Upper lobe of right lung (tissue), 1 donor: Measurements from ENCODE around the gene RETREG1. TPM values are rescaled to one million over a fixed set of nuclear protein-coding genes. Genes with fewer than 3 reads are reported as not detected.

ENCODE experiments used
- ATAC-seq: fragments of 200-7000 bp; cut with Tn5 transposase; one replicate; pipeline ENCODE4 v1.9.1; 2020; ENCODE audit warnings: mild to moderate bottlenecking, moderate library complexity
- DNase-seq: peaks from one replicate; pipeline ENCODE4 v3.0.0-alpha.2; 2020
- H3K27ac ChIP-seq: fragments of 200-600 bp; one replicate; pipeline ENCODE4 v1.8.0; 2022
- H3K27me3 ChIP-seq: fragments of 200-600 bp; one replicate; pipeline ENCODE4 v1.8.0; 2022; ENCODE audit warnings: mild to moderate bottlenecking
- H3K36me3 ChIP-seq: fragments of 200-600 bp; one replicate; pipeline ENCODE4 v1.8.0; 2022
- H3K4me1 ChIP-seq: fragments of 200-600 bp; one replicate; pipeline ENCODE4 v1.8.0; 2022
- H3K4me3 ChIP-seq: fragments of 200-600 bp; one replicate; pipeline ENCODE4 v1.8.0; 2022; ENCODE audit warnings: mild to moderate bottlenecking
- H3K9me3 ChIP-seq: fragments of 200-600 bp; one replicate; pipeline ENCODE4 v1.8.0; 2022
- intact Hi-C: fragments of 100-400 bp; cut with DNase I; formaldehyde crosslinking; loops from one replicate; pipeline ENCODE4 v1.11.0; 2022
- total RNA-seq: library from RNA; stranded (reverse); fragmentation: NEBNext Ultra II Directional; extraction: Animal tissue kit (Norgen Biotek cat#: 25700); gene quantifications from one replicate; pipeline ENCODE4 v1.2.1, GENCODE V29; 2021
- TF ChIP-seq, protein P1 (sequence below): fragments of 200-600 bp; IDR thresholded peaks from one replicate; pipeline ENCODE4 v1.8.0; 2022; ENCODE audit warnings: antibody characterized with exemption
- donor health status: DM: no; HTN: yes; CAD: no; lungs with severe emphysema.

RETREG1 gene
- total RNA-seq, 1 donor from 2014 or later: 22.8 TPM

DNA sequence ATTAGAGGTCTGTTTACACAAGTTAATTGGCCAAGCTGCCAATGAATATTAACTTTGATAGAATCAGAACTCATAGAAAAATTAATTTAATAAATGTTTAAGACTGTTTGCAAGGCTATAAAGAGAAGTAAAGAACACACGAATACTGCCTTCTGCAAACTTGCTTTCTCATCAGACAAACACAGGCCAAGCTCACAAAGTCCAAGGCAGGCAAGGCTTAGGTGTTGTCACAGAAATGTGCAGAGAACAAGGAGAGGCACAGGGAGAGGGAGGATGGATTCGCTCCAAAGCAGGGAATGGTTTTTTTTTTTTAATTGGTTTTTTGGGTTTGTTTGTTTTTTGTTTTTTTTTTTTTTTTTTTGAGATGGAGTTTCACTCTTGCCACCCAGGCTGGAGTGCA, 43.4 kb downstream of the RETREG1 start:
- ATAC-seq: no peak
- no peaks in the 10 kb centered on the region for H3K9me3 ChIP-seq
- H3K27me3 ChIP-seq: no peaks in the 10 kb centered on the region
- intact Hi-C loops: no loop called here
- H3K4me1 ChIP-seq: no peaks in the 10 kb centered on the region
- no peak overlapping the region for H3K27ac ChIP-seq
- TF ChIP-seq, protein P1, sequence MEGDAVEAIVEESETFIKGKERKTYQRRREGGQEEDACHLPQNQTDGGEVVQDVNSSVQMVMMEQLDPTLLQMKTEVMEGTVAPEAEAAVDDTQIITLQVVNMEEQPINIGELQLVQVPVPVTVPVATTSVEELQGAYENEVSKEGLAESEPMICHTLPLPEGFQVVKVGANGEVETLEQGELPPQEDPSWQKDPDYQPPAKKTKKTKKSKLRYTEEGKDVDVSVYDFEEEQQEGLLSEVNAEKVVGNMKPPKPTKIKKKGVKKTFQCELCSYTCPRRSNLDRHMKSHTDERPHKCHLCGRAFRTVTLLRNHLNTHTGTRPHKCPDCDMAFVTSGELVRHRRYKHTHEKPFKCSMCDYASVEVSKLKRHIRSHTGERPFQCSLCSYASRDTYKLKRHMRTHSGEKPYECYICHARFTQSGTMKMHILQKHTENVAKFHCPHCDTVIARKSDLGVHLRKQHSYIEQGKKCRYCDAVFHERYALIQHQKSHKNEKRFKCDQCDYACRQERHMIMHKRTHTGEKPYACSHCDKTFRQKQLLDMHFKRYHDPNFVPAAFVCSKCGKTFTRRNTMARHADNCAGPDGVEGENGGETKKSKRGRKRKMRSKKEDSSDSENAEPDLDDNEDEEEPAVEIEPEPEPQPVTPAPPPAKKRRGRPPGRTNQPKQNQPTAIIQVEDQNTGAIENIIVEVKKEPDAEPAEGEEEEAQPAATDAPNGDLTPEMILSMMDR: no peak
- no peak for DNase-seq
- no peaks in the 10 kb centered on the region for H3K36me3 ChIP-seq
- H3K4me3 ChIP-seq: no peak overlapping the region

DNA sequence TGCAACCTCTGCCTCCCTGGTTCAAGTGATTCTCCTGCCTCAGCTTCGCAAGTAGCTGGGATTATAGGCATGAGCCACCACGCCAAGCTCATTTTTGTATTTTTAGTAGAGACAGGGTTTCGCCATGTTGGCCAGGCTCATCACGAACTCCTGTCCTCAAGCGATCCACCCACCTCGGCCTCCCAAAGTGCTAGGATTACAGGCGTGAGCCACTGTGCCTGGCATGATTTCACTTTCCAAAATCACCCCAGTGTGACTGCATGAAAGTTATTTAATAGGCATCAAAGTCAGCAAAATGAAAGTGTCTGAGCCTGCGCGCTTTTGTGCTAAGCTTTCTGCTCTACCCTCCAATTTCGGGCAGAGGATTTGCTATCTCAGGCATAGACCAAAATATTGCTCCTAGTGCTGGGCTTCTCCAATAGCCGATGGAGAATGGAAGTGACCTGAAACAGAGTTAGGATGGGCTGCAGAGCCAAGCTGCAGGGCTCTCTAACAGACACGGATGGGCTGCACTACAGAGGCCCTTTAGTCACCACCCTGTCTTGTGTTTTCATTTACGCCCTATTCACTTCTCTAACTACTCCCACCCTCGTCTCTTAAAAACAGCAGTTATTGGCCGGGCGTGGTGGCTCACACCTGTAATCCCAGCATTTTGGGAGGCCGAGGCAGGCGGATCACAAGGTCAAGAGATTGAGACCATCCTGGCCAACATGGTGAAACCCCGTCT, 44.3 kb downstream of the RETREG1 start:
- Histone ChIP-seq H3K9me3 (no peaks in the 10 kb centered on the region), H3K36me3 (no peaks in the 10 kb centered on the region), H3K27me3 (no peaks in the 10 kb centered on the region), H3K27ac (no peak overlapping the region), H3K4me1 (no peaks in the 10 kb centered on the region), H3K4me3 (no peak overlapping the region)
- ATAC-seq (no peak), DNase-seq (no peak)
- intact Hi-C loops: no loop called here
- TF ChIP-seq, protein P1: no peak

DNA sequence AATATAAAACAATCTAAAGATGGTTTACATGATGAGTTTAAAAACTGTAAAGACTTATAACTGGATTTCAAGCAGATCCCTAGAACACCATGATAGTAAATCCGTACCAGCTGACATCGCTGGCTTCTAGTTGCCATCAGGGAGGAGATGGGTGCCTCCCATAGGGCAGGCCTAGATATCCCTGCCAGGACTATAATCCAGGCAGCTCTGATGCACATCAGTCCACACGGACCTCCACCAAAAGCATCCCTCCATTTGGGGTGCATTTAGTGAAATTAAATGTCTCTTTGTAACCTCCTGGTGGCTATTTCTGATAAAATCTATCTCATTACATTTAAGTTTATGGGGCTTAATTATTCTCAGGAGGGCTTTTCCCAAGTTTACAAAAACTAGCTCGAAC, 45.8 kb downstream of the RETREG1 start:
- TF ChIP-seq, protein P1: no peak
- ATAC-seq (no peak), DNase-seq (no peak)
- Histone ChIP-seq H3K9me3 (no peaks in the 10 kb centered on the region), H3K36me3 (no peaks in the 10 kb centered on the region), H3K4me3 (no peak overlapping the region), H3K27ac (no peak overlapping the region), H3K27me3 (no peaks in the 10 kb centered on the region), H3K4me1 (no peaks in the 10 kb centered on the region)
- intact Hi-C loops: no loop called here

DNA sequence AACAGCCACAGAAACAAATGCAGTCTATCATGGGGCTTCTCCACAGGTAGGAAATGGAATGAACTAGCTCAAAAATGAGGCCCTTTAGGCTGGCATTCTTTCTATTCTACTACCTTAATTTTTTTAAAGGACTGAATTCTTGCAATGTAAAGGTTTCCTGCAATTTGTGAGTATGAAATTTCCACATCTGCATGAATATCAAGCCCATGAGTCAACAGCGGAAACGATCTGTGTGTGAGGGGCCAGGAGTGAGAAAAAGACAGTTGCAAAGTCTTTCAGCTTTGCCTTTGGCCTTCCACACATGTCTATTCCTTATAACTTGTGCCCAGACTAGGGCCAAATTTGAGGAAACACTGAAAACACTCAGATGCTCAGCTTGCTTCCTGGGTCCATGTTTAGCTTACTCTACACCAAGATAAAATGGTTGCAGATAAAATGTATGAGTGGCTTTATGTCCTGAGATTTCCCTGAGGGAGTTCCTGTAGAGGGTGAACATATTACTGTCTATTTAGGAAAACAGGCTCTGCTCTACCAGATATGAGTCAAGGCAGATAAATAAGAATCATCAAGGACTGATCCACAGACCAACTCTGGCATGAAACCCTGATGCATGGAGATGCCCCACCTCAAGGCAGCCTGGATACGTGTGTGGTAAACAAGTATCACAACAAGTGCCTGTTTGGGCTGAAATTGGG, 46.5 kb downstream of the RETREG1 start:
- intact Hi-C loops: no loop called here
- DNase-seq (no peak), ATAC-seq (no peak)
- H3K27ac ChIP-seq: no peak overlapping the region
- TF ChIP-seq, protein P1: no peak
- H3K4me3 ChIP-seq: no peak overlapping the region
- H3K4me1 ChIP-seq: no peaks in the 10 kb centered on the region
- H3K27me3 ChIP-seq: no peaks in the 10 kb centered on the region
- no peaks in the 10 kb centered on the region for H3K36me3 ChIP-seq
- no peaks in the 10 kb centered on the region for H3K9me3 ChIP-seq

DNA sequence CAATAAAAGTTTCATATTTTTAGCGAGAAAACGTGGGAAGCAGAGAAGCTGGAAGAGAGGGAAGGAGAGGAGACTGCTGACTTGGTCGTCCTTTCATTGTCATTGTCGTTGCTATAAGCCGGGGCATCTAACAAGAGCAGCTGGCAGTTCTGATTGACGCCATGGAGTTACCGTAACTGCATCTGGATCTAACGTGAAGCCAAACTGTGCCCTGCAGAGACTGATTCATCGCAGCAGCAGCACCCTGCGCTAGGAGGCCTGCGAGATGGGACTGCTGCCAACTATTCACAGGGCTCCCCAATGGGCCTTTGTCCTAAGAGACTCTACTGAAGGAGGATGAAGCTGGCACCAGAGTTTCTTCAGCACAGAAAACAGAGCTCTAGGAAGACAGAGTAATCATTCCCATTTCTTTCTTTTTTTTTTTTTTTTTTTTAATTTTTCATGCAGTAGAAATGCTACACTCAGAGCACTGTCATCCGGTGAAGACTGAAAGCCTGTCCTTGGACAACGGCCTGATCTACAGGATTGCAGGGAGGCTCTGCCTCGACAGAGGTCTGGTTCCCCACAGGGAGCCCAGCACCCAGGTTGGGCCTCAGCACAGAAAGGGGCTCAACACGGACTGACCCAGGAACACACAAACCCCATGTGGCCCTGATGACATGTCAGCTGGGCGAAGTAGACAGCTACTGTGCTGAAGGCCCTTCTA, 47.8 kb downstream of the RETREG1 start:
- no peaks in the 10 kb centered on the region for H3K36me3 ChIP-seq
- TF ChIP-seq, protein P1: no peak
- H3K27me3 ChIP-seq: no peaks in the 10 kb centered on the region
- no peaks in the 10 kb centered on the region for H3K4me1 ChIP-seq
- no peaks in the 10 kb centered on the region for H3K9me3 ChIP-seq
- H3K4me3 ChIP-seq: no peak overlapping the region
- intact Hi-C loops: no loop called here
- no peak for ATAC-seq
- H3K27ac ChIP-seq: no peak overlapping the region
- no peak for DNase-seq
